Measurements from ENCODE around the gene ALDH1L2. TPM values are rescaled to one million over a fixed set of nuclear protein-coding genes. Genes with fewer than 3 reads are reported as not detected.

Gene ALDH1L2
- total and polyA plus RNA-seq, 9 of the 15 experiments (the other 6 are each of a cell fraction or from before 2014, with no cell fraction given): 1.1 to 9.9 (median 3.8) TPM

GRCh38 chr12:105025890-105026289, 58.4 kb downstream of the ALDH1L2 start:
- 71% methylated on average over 5 of the region's 5 CpGs for WGBS (ENCODE audit: insufficient coverage, low coverage, missing lambda C conversion rate)
- FAIRE-seq: no peak
- BruUV-seq (replicated peaks): no TSS peak

More at GRCh38 chr12:105025890-105026289, 58.4 kb downstream of the ALDH1L2 start:
- H3K36me3 ChIP-seq (ENCODE audit: control insufficient read depth, insufficient read depth, low read length): no peaks in the 10 kb centered on the region; the same call in 1 of the 3 replicates
- no peak overlapping the region for H3K4me2 ChIP-seq (ENCODE audit: insufficient read depth, low read length)
- H3K4me1 ChIP-seq (replicated peaks in 1 of 2; ENCODE audit: control insufficient read depth in 2 of 2, insufficient read depth in 2 of 2, low read length in 2 of 2): no peaks in the 10 kb centered on the region
- H3K9ac ChIP-seq (ENCODE audit: insufficient read depth in 1 of 2, low read depth in 2 of 2, low read length in 2 of 2): no peak overlapping the region
- no peak overlapping the region for H3K27ac ChIP-seq (ENCODE audit: extremely low read depth, low read depth, low read length)
- CTCF ChIA-PET (ENCODE audit: low intra/inter-chr PET ratio): no interaction called here
- no peaks in the 10 kb centered on the region for H3K9me3 ChIP-seq (replicated peaks; ENCODE audit: control insufficient read depth, insufficient read depth, low read depth, low read length)
- POLR2A ChIA-PET: no interaction called here
- H3K4me3 ChIP-seq: no peak overlapping the region
- no peaks in the 10 kb centered on the region for H4K20me1 ChIP-seq (replicated peaks; ENCODE audit: control insufficient read depth, insufficient read depth, low read length)
- DNase-seq (ENCODE audit: extremely low read depth in 1 of 4, low spot score in 3 of 4) (no peak), ATAC-seq (no peak)
- no peaks in the 10 kb centered on the region for H3K27me3 ChIP-seq (ENCODE audit: control insufficient read depth in 2 of 2, insufficient read depth in 2 of 2, low read length in 2 of 2)
- intact Hi-C loops (cut with micrococcal nuclease): no loop called here
- no peak for TF ChIP-seq GATA2 (CRISPR knock-in tag; IDR thresholded peaks at IDR 0.05)
- no peak for TF ChIP-seq MYNN (IDR thresholded peaks at IDR 0.05)
- no peak for TF ChIP-seq MYNN (CRISPR knock-in tag; IDR thresholded peaks at IDR 0.05)
- TF ChIP-seq POLR3A (IDR thresholded peaks at IDR 0.05; ENCODE audit: borderline replicate concordance, extremely low read depth, insufficient read depth, insufficient read length): no peak
- no peak for TF ChIP-seq VEZF1 (CRISPR knock-in tag; IDR thresholded peaks at IDR 0.05)
- no peak for TF ChIP-seq ZFP36 (IDR thresholded peaks at IDR 0.05; ENCODE audit: low read depth, low read length, partially characterized antibody)
- TF ChIP-seq ZNF740 (CRISPR knock-in tag; IDR thresholded peaks at IDR 0.05): no peak
- no peak for TF ChIP-seq ZNF740 (tag; IDR thresholded peaks at IDR 0.05)
- TF ChIP-seq JUNB (CRISPR knock-in tag; conservative IDR thresholded peaks at IDR 0.05): no peak
- no peak for TF ChIP-seq MCM5 (IDR thresholded peaks at IDR 0.05; ENCODE audit: low read depth)
- TF ChIP-seq IRF9 (tag; IDR thresholded peaks at IDR 0.05): no peak
- TF ChIP-seq ZNF212 (CRISPR knock-in tag; IDR thresholded peaks at IDR 0.05): no peak
- no peak for TF ChIP-seq E2F6 (IDR thresholded peaks at IDR 0.05; ENCODE audit: borderline replicate concordance in 1 of 2, extremely low read depth in 1 of 2, insufficient read depth in 1 of 2, insufficient read length in 1 of 2, low read depth in 1 of 2, low read length in 1 of 2, poor library complexity in 1 of 2, severe bottlenecking in 1 of 2)
- in situ Hi-C loops (cut with MboI): no loop called here
- H3K79me2 ChIP-seq (ENCODE audit: control insufficient read depth, insufficient read depth, low read length): no peaks in the 10 kb centered on the region
- H3K9me1 ChIP-seq (ENCODE audit: control insufficient read depth, insufficient read depth, low read length): no peaks in the 10 kb centered on the region
- H2AFZ ChIP-seq (ENCODE audit: low read depth, low read length): no peak overlapping the region

Measured in K562 (cell line).